Gastroesophageal sphincter (tissue), 4 donors: ENCODE results near the gene EVPL. TPM values are rescaled to one million over a fixed set of nuclear protein-coding genes. Genes with fewer than 3 reads are reported as not detected.
A peak's percentile ranks its signal among the peaks of the same experiment; 100 is the strongest.

Experiments used
- ATAC-seq: fragments of 150-250 bp; one replicate; pipeline ENCODE4 v1.9.1; 2016; ENCODE audit warnings: mild to moderate bottlenecking, moderate library complexity
- H3K27ac ChIP-seq, 4 donors: fragments of 200-600 bp; sonication (generic) in 3 of 4; 1 replicate in 3 of 4; 2 replicates in 1 of 4; pipeline ENCODE4 v1.5.1; 2016 to 2019
- H3K27me3 ChIP-seq: fragments of 200-600 bp; sonication (generic); one replicate; pipeline ENCODE4 v1.5.1; 2019
- H3K36me3 ChIP-seq, 2 donors: fragments of 200-600 bp; sonication (generic); one replicate each; pipeline ENCODE4 v1.5.1; 2019; ENCODE audit warnings: control low read depth in 1 of 2
- H3K4me1 ChIP-seq, 3 donors: fragments of 200-600 bp; sonication (generic); 1 replicate in 2 of 3; 2 replicates in 1 of 3; pipeline ENCODE4 v1.5.1; 2016 to 2019; ENCODE audit warnings: control low read depth in 2 of 3
- H3K4me3 ChIP-seq, 2 donors: fragments of 200-600 bp; sonication (generic); one replicate each; pipeline ENCODE4 v1.5.1; 2019; ENCODE audit warnings: mild to moderate bottlenecking in 1 of 2, moderate library complexity in 1 of 2
- H3K9me3 ChIP-seq, 3 donors: fragments of 200-600 bp; sonication (generic); one replicate each; pipeline ENCODE4 v1.5.1; 2017 to 2019; ENCODE audit warnings: control low read depth in 2 of 3
- CTCF ChIP-seq, 4 experiments: fragments of 200-600 bp in 2 of 4; fragments of 450-650 bp in 2 of 4; sonication (generic) in 1 of 4; IDR thresholded peaks; one replicate each; pipeline ENCODE4 v1.5.1; 2017 to 2019; ENCODE audit warnings: antibody characterized with exemption in 4 of 4, mild to moderate bottlenecking in 2 of 4, moderate library complexity in 2 of 4
- EP300 ChIP-seq: sonication (generic); formaldehyde crosslinking; IDR thresholded peaks from one replicate; pipeline ENCODE4 v1.6.1; 2017; ENCODE audit warnings: antibody characterized with exemption, mild to moderate bottlenecking
- POLR2A ChIP-seq, 2 donors: fragments of 450-650 bp; IDR thresholded peaks; one replicate each; pipeline ENCODE4 v1.6.1; 2017; ENCODE audit warnings: antibody characterized with exemption in 2 of 2, mild to moderate bottlenecking in 2 of 2, moderate library complexity in 1 of 2
- POLR2AphosphoS5 ChIP-seq: sonication (generic); formaldehyde crosslinking; IDR thresholded peaks from one replicate; pipeline ENCODE4 v1.6.1; 2017; ENCODE audit warnings: antibody characterized with exemption
- WGBS, 2 donors: methylation state at CpG; one replicate each; pipeline ENCODE4 v1.1.5; 2018; ENCODE audit warnings: low coverage in 1 of 2; 5-methylcytosine and 5-hydroxymethylcytosine counted together
- total RNA-seq, 4 donors: library from RNA; depleted of rRNA; stranded (reverse); fragments of >200 nt; gene quantifications; one replicate each; pipeline ENCODE4 v1.1.0, GENCODE V29; 2016

Gene EVPL
- total RNA-seq, 4 donors from 2014 or later, result 1.3 to 6.1 (median 3.1) TPM

GRCh38 chr17:76018340-76018680, 8.8 kb downstream of the EVPL start:
- no CpG with 5 or more reads among the region's 11 CpGs for WGBS, 2 donors
- Histone ChIP-seq H3K27ac (no peak overlapping the region), H3K9me3 (no peaks in the 10 kb centered on the region), H3K27me3 (peaks cover 23% of the 10 kb centered on the region), H3K36me3 (no peaks in the 10 kb centered on the region), H3K4me1 (peaks cover 0 to 7% (median 0%) of the 10 kb centered on the region in 3 donors), H3K4me3 (no peak overlapping the region)
- TF ChIP-seq POLR2AphosphoS5 (no peak), CTCF (IDR thresholded peaks at IDR 0.05) (no peak), EP300 (no peak), POLR2A (IDR thresholded peaks at IDR 0.05) (no peak)
- no peak for ATAC-seq

GRCh38 chr17:76017481-76018339, 9.4 kb downstream of the EVPL start:
- Histone ChIP-seq H3K9me3 (no peaks in the 10 kb centered on the region), H3K36me3 (no peaks in the 10 kb centered on the region), H3K27ac (no peak overlapping the region), H3K4me1 (peaks cover 0 to 7% (median 0%) of the 10 kb centered on the region in 3 donors), H3K4me3 (no peak overlapping the region), H3K27me3 (peaks cover 23% of the 10 kb centered on the region)
- ATAC-seq, result no peak
- 90% methylated on average over 2 of the region's 21 CpGs; no CpG with 5 or more reads in 1 of the 2 donors for WGBS, 2 donors
- TF ChIP-seq POLR2A (IDR thresholded peaks at IDR 0.05) (no peak), CTCF (IDR thresholded peaks at IDR 0.05) (no peak), EP300 (no peak), POLR2AphosphoS5 (no peak)

- Histone ChIP-seq H3K9me3 (no peaks in the 10 kb centered on the region), H3K27me3 (peaks cover 7% of the 10 kb centered on the region), H3K36me3 (no peaks in the 10 kb centered on the region), H3K27ac (no peak overlapping the region), H3K4me1 (peaks cover 0 to 7% (median 0%) of the 10 kb centered on the region in 3 donors), H3K4me3 (no peak overlapping the region)
- no peak for TF ChIP-seq CTCF (IDR thresholded peaks at IDR 0.05)
- no peak for TF ChIP-seq POLR2A (IDR thresholded peaks at IDR 0.05)
- TF ChIP-seq POLR2AphosphoS5, result no peak
- no peak for TF ChIP-seq EP300
- 75% methylated on average over 4 of the region's 26 CpGs; no CpG with 5 or more reads in 1 of the 2 donors for WGBS, 2 donors
- no peak for ATAC-seq
Observed at GRCh38 chr17:76014925-76015261, 12.2 kb downstream of the EVPL start.

- peaks cover 7% of the 10 kb centered on the region for H3K27me3 ChIP-seq
- peak; percentile 76 for ATAC-seq
- H3K4me1 ChIP-seq, result peaks cover 0 to 7% (median 0%) of the 10 kb centered on the region in 3 donors
- no peaks in the 10 kb centered on the region for H3K9me3 ChIP-seq
- 70% methylated on average over 4 of the region's 19 CpGs; no CpG with 5 or more reads in 1 of the 2 donors for WGBS, 2 donors
- H3K27ac ChIP-seq, result no peak overlapping the region
- no peaks in the 10 kb centered on the region for H3K36me3 ChIP-seq
- TF ChIP-seq POLR2AphosphoS5 (no peak), POLR2A (IDR thresholded peaks at IDR 0.05) (peak in 1 of 2 donors; percentile 6), CTCF (IDR thresholded peaks at IDR 0.05) (peak in 3 of 4 experiments; percentile 85 to 96 (median 96)), EP300 (no peak)
- no peak overlapping the region for H3K4me3 ChIP-seq
Observed at GRCh38 chr17:76014100-76014924, 12.8 kb downstream of the EVPL start.
